ENCODE data around the gene SNTG2. TPM values are rescaled to one million over a fixed set of nuclear protein-coding genes. Genes with fewer than 3 reads are reported as not detected.

The SNTG2 gene
- total RNA-seq, 1 donor: under 0.01 TPM

DNA sequence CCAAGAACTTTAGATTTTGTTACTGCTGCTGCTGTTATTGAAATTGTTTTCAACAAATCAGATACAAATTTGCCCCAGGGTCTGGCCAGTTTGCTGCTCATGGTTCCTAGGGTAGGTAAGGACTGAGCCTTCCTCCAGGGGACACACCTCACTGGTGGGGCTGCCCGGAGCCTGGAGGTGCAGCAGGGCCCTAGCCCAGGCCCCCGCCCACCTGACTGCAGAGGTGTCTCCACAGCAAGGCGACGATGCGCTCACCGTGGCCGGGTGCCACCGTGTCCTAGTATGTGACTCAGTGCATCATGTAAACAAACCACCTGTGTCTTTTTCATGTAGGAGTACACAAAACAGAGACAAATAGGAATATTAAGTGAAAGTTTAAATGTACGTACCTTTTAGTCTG, 309.1 kb downstream of the SNTG2 start:
- no peak for DNase-seq (ENCODE audit: low read depth)
- H3K4me3 ChIP-seq (ENCODE audit: low read depth, low read length): no peak overlapping the region
- TF ChIP-seq, protein P1, sequence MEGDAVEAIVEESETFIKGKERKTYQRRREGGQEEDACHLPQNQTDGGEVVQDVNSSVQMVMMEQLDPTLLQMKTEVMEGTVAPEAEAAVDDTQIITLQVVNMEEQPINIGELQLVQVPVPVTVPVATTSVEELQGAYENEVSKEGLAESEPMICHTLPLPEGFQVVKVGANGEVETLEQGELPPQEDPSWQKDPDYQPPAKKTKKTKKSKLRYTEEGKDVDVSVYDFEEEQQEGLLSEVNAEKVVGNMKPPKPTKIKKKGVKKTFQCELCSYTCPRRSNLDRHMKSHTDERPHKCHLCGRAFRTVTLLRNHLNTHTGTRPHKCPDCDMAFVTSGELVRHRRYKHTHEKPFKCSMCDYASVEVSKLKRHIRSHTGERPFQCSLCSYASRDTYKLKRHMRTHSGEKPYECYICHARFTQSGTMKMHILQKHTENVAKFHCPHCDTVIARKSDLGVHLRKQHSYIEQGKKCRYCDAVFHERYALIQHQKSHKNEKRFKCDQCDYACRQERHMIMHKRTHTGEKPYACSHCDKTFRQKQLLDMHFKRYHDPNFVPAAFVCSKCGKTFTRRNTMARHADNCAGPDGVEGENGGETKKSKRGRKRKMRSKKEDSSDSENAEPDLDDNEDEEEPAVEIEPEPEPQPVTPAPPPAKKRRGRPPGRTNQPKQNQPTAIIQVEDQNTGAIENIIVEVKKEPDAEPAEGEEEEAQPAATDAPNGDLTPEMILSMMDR (IDR thresholded peaks at IDR 0.05; ENCODE audit: insufficient read depth, low read depth, low read length): no peak

DNA sequence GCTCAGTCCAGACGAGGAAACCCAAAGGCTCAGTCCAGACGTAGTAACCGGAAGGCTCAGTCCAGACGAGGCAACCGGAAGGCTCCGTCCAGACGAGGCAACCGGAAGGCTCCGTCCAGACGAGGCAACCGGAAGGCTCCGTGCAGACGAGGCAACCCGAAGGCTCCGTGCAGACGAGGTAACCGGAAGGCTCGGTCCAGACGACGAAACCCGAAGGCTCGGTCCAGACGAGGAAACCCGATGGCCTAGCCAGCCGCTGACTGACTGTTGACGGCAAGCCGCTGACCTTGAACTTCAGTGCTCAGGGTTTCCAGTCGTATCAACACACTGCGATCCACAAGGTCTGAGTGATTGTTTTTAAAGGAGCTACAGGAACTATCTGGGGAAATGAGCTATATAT, 312.0 kb downstream of the SNTG2 start:
- DNase-seq (ENCODE audit: low read depth): no peak
- TF ChIP-seq, protein P1 (IDR thresholded peaks at IDR 0.05; ENCODE audit: insufficient read depth, low read depth, low read length): no peak
- no peak overlapping the region for H3K4me3 ChIP-seq (ENCODE audit: low read depth, low read length)

DNA sequence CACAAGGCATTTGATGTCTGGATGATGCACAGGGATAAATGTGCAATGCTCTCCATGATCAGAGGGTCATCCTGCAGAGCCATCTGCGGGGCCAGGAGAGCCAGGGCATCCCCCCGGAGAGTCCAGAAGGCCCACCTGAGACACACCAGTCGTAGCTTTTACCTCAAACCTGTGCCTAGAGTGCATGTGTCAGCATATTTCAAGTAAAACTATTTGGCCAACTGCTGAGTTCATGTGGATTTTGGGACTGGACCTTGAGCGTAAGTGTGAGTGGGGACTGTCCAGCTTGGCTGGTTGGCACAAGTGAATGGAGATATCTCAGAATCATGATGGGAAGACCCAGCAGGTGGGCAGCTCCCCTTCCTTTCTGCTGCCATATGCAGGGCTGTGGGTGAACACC, 314.8 kb downstream of the SNTG2 start:
- no peak for DNase-seq (ENCODE audit: low read depth)
- no peak overlapping the region for H3K4me3 ChIP-seq (ENCODE audit: low read depth, low read length)
- TF ChIP-seq, protein P1 (IDR thresholded peaks at IDR 0.05; ENCODE audit: insufficient read depth, low read depth, low read length): no peak

DNA sequence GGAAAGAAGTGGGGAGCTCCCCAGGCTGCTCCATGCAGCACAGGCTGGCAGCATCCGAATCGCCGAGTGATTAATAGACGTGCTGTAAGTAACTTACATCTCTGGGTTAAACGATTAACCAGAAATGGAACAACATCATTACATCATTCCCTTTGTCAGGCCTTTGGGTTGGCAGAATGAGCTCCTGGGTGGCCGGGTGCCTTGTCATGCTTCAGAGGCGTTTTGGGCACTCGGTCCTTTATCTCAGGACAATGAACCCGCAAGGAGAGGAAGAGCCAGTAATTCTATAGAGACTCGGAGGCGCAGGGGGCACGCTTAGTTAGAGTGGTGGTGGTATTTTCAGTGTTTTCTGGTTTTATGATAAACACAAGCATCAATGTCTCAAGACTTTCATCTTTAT, 315.7 kb downstream of the SNTG2 start:
- DNase-seq (ENCODE audit: low read depth): no peak
- TF ChIP-seq, protein P1 (IDR thresholded peaks at IDR 0.05; ENCODE audit: insufficient read depth, low read depth, low read length): no peak
- no peak overlapping the region for H3K4me3 ChIP-seq (ENCODE audit: low read depth, low read length)

DNA sequence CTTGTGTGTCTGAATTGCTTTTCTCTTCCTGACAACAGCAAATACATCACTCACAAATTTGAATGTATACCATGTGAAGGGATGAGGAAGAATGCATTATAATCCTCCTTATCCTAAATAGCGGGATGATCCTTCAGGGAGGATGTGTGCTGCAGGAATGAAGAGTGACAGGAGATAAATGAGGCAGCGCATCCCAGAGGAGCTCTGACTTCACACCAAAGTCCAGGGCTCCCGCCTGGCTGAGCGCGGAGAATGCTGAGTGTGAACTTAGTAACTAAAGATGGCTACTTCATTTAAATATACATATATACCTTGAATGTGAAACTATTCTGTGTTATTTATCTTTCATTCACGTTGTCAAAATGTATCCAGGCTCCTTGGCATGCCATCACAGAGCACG, 317.4 kb downstream of the SNTG2 start:
- TF ChIP-seq, protein P1 (IDR thresholded peaks at IDR 0.05; ENCODE audit: insufficient read depth, low read depth, low read length): no peak
- no peak for DNase-seq (ENCODE audit: low read depth)
- H3K4me3 ChIP-seq (ENCODE audit: low read depth, low read length): no peak overlapping the region

DNA sequence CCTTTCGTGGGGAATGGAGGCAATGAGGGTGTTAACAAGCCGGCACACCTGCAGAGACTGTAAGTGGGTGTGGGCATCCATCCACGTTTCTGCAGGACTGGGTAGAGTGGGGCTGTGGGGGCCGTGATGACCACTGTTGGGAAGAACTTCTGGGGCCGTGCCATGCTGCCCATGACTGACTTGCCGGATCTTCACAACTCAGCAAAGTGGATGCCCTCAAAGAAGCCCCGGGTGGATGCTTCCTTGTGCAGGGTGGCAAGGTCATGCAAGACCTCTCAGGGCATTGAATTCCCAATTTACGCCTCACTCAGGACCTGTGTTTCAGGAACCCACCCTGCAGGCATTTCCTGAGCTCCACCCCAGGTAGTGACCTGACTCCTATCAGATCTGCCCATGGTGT, 319.2 kb downstream of the SNTG2 start:
- no peak overlapping the region for H3K4me3 ChIP-seq (ENCODE audit: low read depth, low read length)
- DNase-seq (ENCODE audit: low read depth): no peak
- TF ChIP-seq, protein P1 (IDR thresholded peaks at IDR 0.05; ENCODE audit: insufficient read depth, low read depth, low read length): no peak

DNA sequence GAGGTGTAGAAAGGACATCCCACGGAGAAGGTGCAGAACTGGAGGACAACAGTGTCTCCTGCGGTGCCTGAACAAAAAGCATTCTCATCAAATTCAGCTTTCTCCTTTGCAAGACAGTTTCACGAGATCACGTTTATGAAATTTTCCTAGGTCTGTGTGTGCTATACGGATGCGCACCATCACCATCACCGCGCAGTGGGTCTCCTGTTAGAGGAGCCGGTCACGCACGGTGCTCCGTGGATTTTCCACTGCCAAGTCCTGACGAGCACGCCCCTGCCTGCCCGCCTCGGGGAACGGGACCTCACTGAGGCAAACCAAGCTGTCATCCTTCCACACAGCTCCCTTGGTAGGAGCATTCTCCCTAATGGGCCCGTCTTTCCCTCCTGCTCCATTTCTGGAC, 322.2 kb downstream of the SNTG2 start:
- TF ChIP-seq, protein P1 (IDR thresholded peaks at IDR 0.05; ENCODE audit: insufficient read depth, low read depth, low read length): no peak
- H3K4me3 ChIP-seq (ENCODE audit: low read depth, low read length): no peak overlapping the region
- DNase-seq (ENCODE audit: low read depth): no peak
